Vagina (tissue), 2 donors: Measurements from ENCODE around the gene MUC7. TPM values are rescaled to one million over a fixed set of nuclear protein-coding genes. Genes with fewer than 3 reads are reported as not detected.

Experiments
- DNase-seq, 2 donors: peaks; one replicate each; pipeline ENCODE4 v3.0.0-alpha.2; 2017; ENCODE audit errors: extremely low spot score in 2 of 2
- H3K27ac ChIP-seq: fragments of 200-600 bp; sonication (generic); one replicate; pipeline ENCODE4 v1.5.1; 2019
- H3K27me3 ChIP-seq: fragments of 200-600 bp; sonication (generic); one replicate; pipeline ENCODE4 v1.5.1; 2019
- H3K36me3 ChIP-seq, 2 donors: fragments of 200-600 bp; sonication (generic); one replicate each; pipeline ENCODE4 v1.5.1; 2017 to 2019
- H3K4me1 ChIP-seq: fragments of 200-600 bp; sonication (generic); one replicate; pipeline ENCODE4 v1.5.1; 2019
- H3K4me3 ChIP-seq, 2 donors: fragments of 200-600 bp; sonication (generic); 1 replicate in 1 of 2; 2 replicates in 1 of 2; pipeline ENCODE4 v1.5.1; 2016 to 2019
- H3K9me3 ChIP-seq: fragments of 200-600 bp; sonication (generic); one replicate; pipeline ENCODE4 v1.5.1; 2019
- POLR2A ChIP-seq, 2 donors: fragments of 450-650 bp; IDR thresholded peaks; one replicate each; pipeline ENCODE4 v1.6.1; 2017; ENCODE audit warnings: antibody characterized with exemption in 2 of 2, mild to moderate bottlenecking in 2 of 2, moderate library complexity in 2 of 2
- POLR2AphosphoS5 ChIP-seq, 2 donors: sonication (generic); formaldehyde crosslinking; IDR thresholded peaks; one replicate each; pipeline ENCODE4 v1.9.0; 2017; ENCODE audit warnings: antibody characterized with exemption in 2 of 2, mild to moderate bottlenecking in 2 of 2, low read depth in 1 of 2; ENCODE audit not compliant: insufficient read depth in 1 of 2
- intact Hi-C: fragments of 100-400 bp; cut with DNase I; formaldehyde crosslinking; loops from one replicate; pipeline ENCODE4 v1.15.1; 2023
- total RNA-seq: library from RNA; depleted of rRNA; stranded (reverse); fragments of >200 nt; gene quantifications from one replicate; pipeline ENCODE4 v1.2.3, GENCODE V29; 2016
- TF ChIP-seq, protein P1 (sequence below), 3 experiments: fragments of 450-650 bp in 2 of 3; fragments of 200-600 bp in 1 of 3; sonication (generic) in 1 of 3; IDR thresholded peaks; one replicate each; pipeline ENCODE4 v1.5.1; 2017 to 2019; ENCODE audit warnings: antibody characterized with exemption in 3 of 3, mild to moderate bottlenecking in 2 of 3, moderate library complexity in 2 of 3

The MUC7 gene
- total RNA-seq, 1 donor from 2014 or later, result not detected

DNA sequence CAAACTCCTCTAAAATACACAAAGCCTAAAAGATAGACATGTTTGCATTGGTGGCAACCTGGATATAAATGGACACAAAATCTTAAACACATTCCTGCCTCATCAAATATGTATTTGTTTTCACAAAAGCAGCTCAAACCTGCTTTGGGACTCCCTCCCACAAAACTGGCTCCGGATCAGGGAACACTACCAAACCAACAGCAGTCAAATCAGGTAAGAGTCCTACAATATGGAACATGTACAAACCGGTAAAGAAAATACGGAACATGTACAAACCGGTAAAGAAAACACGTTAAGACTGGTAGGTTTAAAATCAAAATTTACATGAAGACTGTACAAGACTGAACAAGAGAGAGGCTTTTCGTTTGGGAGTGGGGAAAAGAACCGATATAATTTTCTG, 50.6 kb downstream of the MUC7 start:
- intact Hi-C loops, result no loop called here
- Histone ChIP-seq H3K4me1 (no peaks in the 10 kb centered on the region), H3K27ac (no peak overlapping the region), H3K9me3 (no peaks in the 10 kb centered on the region), H3K36me3 (no peaks in the 10 kb centered on the region), H3K4me3 (no peak overlapping the region), H3K27me3 (no peaks in the 10 kb centered on the region)
- TF ChIP-seq, protein P1, sequence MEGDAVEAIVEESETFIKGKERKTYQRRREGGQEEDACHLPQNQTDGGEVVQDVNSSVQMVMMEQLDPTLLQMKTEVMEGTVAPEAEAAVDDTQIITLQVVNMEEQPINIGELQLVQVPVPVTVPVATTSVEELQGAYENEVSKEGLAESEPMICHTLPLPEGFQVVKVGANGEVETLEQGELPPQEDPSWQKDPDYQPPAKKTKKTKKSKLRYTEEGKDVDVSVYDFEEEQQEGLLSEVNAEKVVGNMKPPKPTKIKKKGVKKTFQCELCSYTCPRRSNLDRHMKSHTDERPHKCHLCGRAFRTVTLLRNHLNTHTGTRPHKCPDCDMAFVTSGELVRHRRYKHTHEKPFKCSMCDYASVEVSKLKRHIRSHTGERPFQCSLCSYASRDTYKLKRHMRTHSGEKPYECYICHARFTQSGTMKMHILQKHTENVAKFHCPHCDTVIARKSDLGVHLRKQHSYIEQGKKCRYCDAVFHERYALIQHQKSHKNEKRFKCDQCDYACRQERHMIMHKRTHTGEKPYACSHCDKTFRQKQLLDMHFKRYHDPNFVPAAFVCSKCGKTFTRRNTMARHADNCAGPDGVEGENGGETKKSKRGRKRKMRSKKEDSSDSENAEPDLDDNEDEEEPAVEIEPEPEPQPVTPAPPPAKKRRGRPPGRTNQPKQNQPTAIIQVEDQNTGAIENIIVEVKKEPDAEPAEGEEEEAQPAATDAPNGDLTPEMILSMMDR (IDR thresholded peaks at IDR 0.05), result no peak
- TF ChIP-seq POLR2A (IDR thresholded peaks at IDR 0.05) (no peak), POLR2AphosphoS5 (IDR thresholded peaks at IDR 0.05; ENCODE audit: insufficient read depth in 1 of 2, low read depth in 1 of 2) (peak in 1 of 2 donors; percentile 13)
- no peak for DNase-seq

DNA sequence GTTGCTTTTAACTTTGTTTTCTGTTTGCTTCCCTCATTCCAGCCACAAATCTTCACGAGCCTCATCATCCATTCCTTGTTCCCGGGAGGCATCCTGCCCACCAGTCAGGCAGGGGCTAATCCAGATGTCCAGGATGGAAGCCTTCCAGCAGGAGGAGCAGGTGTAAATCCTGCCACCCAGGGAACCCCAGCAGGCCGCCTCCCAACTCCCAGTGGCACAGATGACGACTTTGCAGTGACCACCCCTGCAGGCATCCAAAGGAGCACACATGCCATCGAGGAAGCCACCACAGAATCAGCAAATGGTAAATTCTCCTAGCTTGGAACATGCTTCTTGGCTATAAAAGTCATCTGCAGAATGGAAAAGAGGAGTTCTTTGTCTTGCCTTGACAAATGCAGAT, 59.0 kb downstream of the MUC7 start:
- Histone ChIP-seq H3K27me3 (no peaks in the 10 kb centered on the region), H3K27ac (no peak overlapping the region), H3K36me3 (no peaks in the 10 kb centered on the region), H3K9me3 (no peaks in the 10 kb centered on the region), H3K4me1 (no peaks in the 10 kb centered on the region), H3K4me3 (no peak overlapping the region)
- intact Hi-C loops, result no loop called here
- DNase-seq, result no peak
- TF ChIP-seq POLR2AphosphoS5 (IDR thresholded peaks at IDR 0.05; ENCODE audit: insufficient read depth in 1 of 2, low read depth in 1 of 2), result no peak
- TF ChIP-seq POLR2A (IDR thresholded peaks at IDR 0.05), result no peak
- TF ChIP-seq, protein P1 (IDR thresholded peaks at IDR 0.05), result no peak

DNA sequence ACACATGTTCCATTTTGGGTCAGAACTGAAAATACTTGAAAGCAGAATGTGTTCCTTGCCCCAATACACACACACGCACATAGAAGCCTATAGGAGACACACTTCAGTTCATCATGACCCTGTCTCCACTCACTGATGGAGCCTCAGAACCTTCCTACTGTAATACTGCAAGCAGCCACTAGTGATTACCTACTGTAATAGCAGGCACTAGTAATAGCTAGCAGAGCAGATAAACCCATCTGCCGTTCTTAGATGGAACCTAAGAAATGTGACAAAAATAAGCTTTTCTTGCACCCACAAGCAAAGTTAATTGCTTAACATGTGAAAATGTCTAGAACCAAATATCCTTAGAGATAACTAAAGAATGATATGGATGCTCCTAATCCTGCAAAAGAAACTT, 60.0 kb downstream of the MUC7 start:
- no peak for DNase-seq
- no peak overlapping the region for H3K4me3 ChIP-seq
- H3K27ac ChIP-seq, result no peak overlapping the region
- no peaks in the 10 kb centered on the region for H3K27me3 ChIP-seq
- intact Hi-C loops, result no loop called here
- H3K4me1 ChIP-seq, result no peaks in the 10 kb centered on the region
- no peaks in the 10 kb centered on the region for H3K9me3 ChIP-seq
- H3K36me3 ChIP-seq, result no peaks in the 10 kb centered on the region
- TF ChIP-seq, protein P1 (IDR thresholded peaks at IDR 0.05), result no peak
- TF ChIP-seq POLR2AphosphoS5 (IDR thresholded peaks at IDR 0.05; ENCODE audit: insufficient read depth in 1 of 2, low read depth in 1 of 2) (no peak), POLR2A (IDR thresholded peaks at IDR 0.05) (no peak)

Other genes with a start within 250 kb of the MUC7 start
- gene FDCSP, start 246.1 kb upstream of the MUC7 start, total RNA-seq, result not detected
- not detected for gene CSN3, start 229.6 kb upstream of the MUC7 start, total RNA-seq
- gene CABS1, start 137.2 kb upstream of the MUC7 start, total RNA-seq, result not detected
- not detected for gene SMR3A, start 111.4 kb upstream of the MUC7 start, total RNA-seq
- gene SMR3B, start 89.1 kb upstream of the MUC7 start, total RNA-seq, result not detected
- gene OPRPN, start 74.3 kb upstream of the MUC7 start, total RNA-seq, result not detected
- not detected for gene AMTN, start 46.4 kb downstream of the MUC7 start, total RNA-seq
- gene AMBN, start 120.1 kb downstream of the MUC7 start, total RNA-seq, result not detected
- gene ENAM, start 156.5 kb downstream of the MUC7 start, total RNA-seq, result not detected
- 2.7 TPM for gene JCHAIN, start 194.3 kb downstream of the MUC7 start, total RNA-seq
- 15.7 TPM for gene UTP3, start 216.3 kb downstream of the MUC7 start, total RNA-seq
- 71.2 TPM for gene RUFY3, start 249.8 kb downstream of the MUC7 start, total RNA-seq